Retinal pigment epithelial cell (primary cell): ENCODE results near the gene HPCAL4.

ENCODE experiments used
- DNase-seq: peaks from one replicate; pipeline ENCODE4 v3.0.0-alpha.2; 2010; ENCODE audit warnings: low read depth
- H3K4me3 ChIP-seq: 2 replicates; pipeline ENCODE4 v1.5.1; 2011; ENCODE audit warnings: mild to moderate bottlenecking, low read length, control low read depth, moderate library complexity
- CTCF ChIP-seq: conservative IDR thresholded peaks from 2 replicates; pipeline ENCODE4 v1.5.1; 2011; ENCODE audit warnings: low read depth, low read length, control low read depth, inconsistent platforms

The HPCAL4 gene

GRCh38 chr1:39638965-39639304 is 52.3 kb downstream of the HPCAL4 start:
- TF ChIP-seq CTCF: no peak
- H3K4me3 ChIP-seq: no peak overlapping the region
- no peak for DNase-seq

GRCh38 chr1:39637361-39637760 is 53.9 kb downstream of the HPCAL4 start:
- no peak overlapping the region for H3K4me3 ChIP-seq
- no peak for TF ChIP-seq CTCF
- DNase-seq: no peak

GRCh38 chr1:39635871-39636210 is 55.4 kb downstream of the HPCAL4 start:
- DNase-seq: no peak
- no peak for TF ChIP-seq CTCF
- no peak overlapping the region for H3K4me3 ChIP-seq

GRCh38 chr1:39635205-39635870 is 55.9 kb downstream of the HPCAL4 start:
- no peak for DNase-seq
- TF ChIP-seq CTCF: no peak
- no peak overlapping the region for H3K4me3 ChIP-seq

GRCh38 chr1:39633422-39633821 is 57.8 kb downstream of the HPCAL4 start:
- no peak for TF ChIP-seq CTCF
- H3K4me3 ChIP-seq: no peak overlapping the region
- no peak for DNase-seq

- DNase-seq: no peak
- TF ChIP-seq CTCF: no peak
- H3K4me3 ChIP-seq: no peak overlapping the region
These were observed 58.4 kb downstream of the HPCAL4 start for GRCh38 chr1:39632682-39633417.

- DNase-seq: no peak
- H3K4me3 ChIP-seq: no peak overlapping the region
- no peak for TF ChIP-seq CTCF
These were observed 58.9 kb downstream of the HPCAL4 start for GRCh38 chr1:39632323-39632681.
